SK-N-SH (cell line): ENCODE measurements around the gene RNF214. TPM values are rescaled to one million over a fixed set of nuclear protein-coding genes. Genes with fewer than 3 reads are reported as not detected.
"Not testable (repeated sequence)": the region's sequence is repeated elsewhere in the genome, so short reads cannot be mapped to it uniquely, and the experiment has no call there.

Source experiments
- CTCF ChIA-PET: fragments of 300-600, 350-600 bp; formaldehyde crosslinking; extraction: SDS; loops from one replicate; lab custom pipeline; 2021; lab: Yijun Ruan, JAX
- POLR2A ChIA-PET: fragments of 350-600 bp; sonication (Branson Sonifier 250); formaldehyde crosslinking; extraction: SDS; loops from one replicate; lab custom pipeline; 2020; ENCODE audit warnings: antibody characterized with exemption, inconsistent platforms; lab: Yijun Ruan, JAX
- DNase-seq: peaks from one replicate; pipeline ENCODE4 v3.0.0; 2012
- H2AFZ ChIP-seq: fragments of 200-600 bp; sonication (generic); 2 replicates; pipeline ENCODE4 v1.8.1; 2016; ENCODE audit warnings: antibody characterized with exemption, mild to moderate bottlenecking, low read depth
- H3F3A ChIP-seq: fragments of 200-600 bp; sonication (generic); replicated peaks from 2 replicates; pipeline ENCODE3; 2016; ENCODE audit warnings: antibody characterized with exemption, mild to moderate bottlenecking; ENCODE audit not compliant: insufficient read depth
- H3K27ac ChIP-seq, 2 experiments: fragments of 200-500 bp in 1 of 2; fragments of 200-600 bp in 1 of 2; sonication (Bioruptor generic) in 1 of 2; sonication (generic), shearing (Covaris generic) in 1 of 2; 2 replicates each; pipeline versions ENCODE4 v1.5.1 to v1.6.1; 2014 to 2016; ENCODE audit warnings: low read depth in 2 of 2, inconsistent platforms in 1 of 2, low read length in 1 of 2, mild to moderate bottlenecking in 1 of 2, mixed read lengths in 1 of 2
- H3K27me3 ChIP-seq: fragments of 200-600 bp; sonication (generic), shearing (Covaris generic); 2 replicates; pipeline ENCODE4 v1.6.1; 2016; ENCODE audit warnings: mixed run types; ENCODE audit not compliant: insufficient read depth
- H3K36me3 ChIP-seq, 2 experiments: fragments of 200-500 bp in 1 of 2; fragments of 200-600 bp in 1 of 2; sonication (Bioruptor generic) in 1 of 2; sonication (generic) in 1 of 2; replicated peaks in 1 of 2; 2 replicates each; pipeline versions ENCODE3 to v1.5.1; 2014 to 2016; ENCODE audit warnings: low read length in 1 of 2, mild to moderate bottlenecking in 1 of 2; ENCODE audit not compliant: insufficient read depth in 2 of 2, control insufficient read depth in 1 of 2
- H3K4me1 ChIP-seq, 2 experiments: fragments of 200-500 bp in 1 of 2; fragments of 200-600 bp in 1 of 2; sonication (Bioruptor generic) in 1 of 2; sonication (generic), shearing (Covaris generic) in 1 of 2; 2 replicates each; pipeline versions ENCODE4 v1.5.1 to v1.6.1; 2014 to 2016; ENCODE audit warnings: low read depth in 1 of 2, low read length in 1 of 2, mixed run types in 1 of 2; ENCODE audit not compliant: insufficient read depth in 2 of 2, control insufficient read depth in 1 of 2
- H3K4me2 ChIP-seq: fragments of 200-600 bp; sonication (generic), shearing (Covaris generic); 2 replicates; pipeline ENCODE4 v1.6.1; 2017; ENCODE audit warnings: mixed run types
- H3K4me3 ChIP-seq, 2 experiments: fragments of 200-500 bp in 1 of 2; fragments of 200-600 bp in 1 of 2; sonication (Bioruptor generic) in 1 of 2; sonication (generic), shearing (Covaris generic) in 1 of 2; 2 replicates each; pipeline versions ENCODE4 v1.5.1 to v1.8.1; 2014 to 2016; ENCODE audit warnings: low read depth in 2 of 2, inconsistent platforms in 1 of 2, low read length in 1 of 2, mild to moderate bottlenecking in 1 of 2, mixed read lengths in 1 of 2, moderate library complexity in 1 of 2
- H3K79me2 ChIP-seq: fragments of 200-600 bp; sonication (generic); 2 replicates; pipeline ENCODE4 v1.8.1; 2017; ENCODE audit warnings: mild to moderate bottlenecking; ENCODE audit not compliant: insufficient read depth
- H3K9ac ChIP-seq: fragments of 200-600 bp; sonication (generic); 2 replicates; pipeline ENCODE4 v1.6.1; 2017; ENCODE audit warnings: mixed run types
- H3K9me2 ChIP-seq: fragments of 200-600 bp; sonication (generic); 2 replicates; pipeline ENCODE4 v1.6.1; 2017; ENCODE audit warnings: mixed run types
- H3K9me3 ChIP-seq: fragments of 200-600 bp; sonication (generic); 2 replicates; pipeline ENCODE4 v1.6.1; 2017; ENCODE audit warnings: mixed run types, mild to moderate bottlenecking, moderate library complexity
- H4K20me1 ChIP-seq: fragments of 200-600 bp; sonication (generic); 2 replicates; pipeline ENCODE4 v1.6.1; 2017; ENCODE audit warnings: mild to moderate bottlenecking, mixed run types; ENCODE audit not compliant: insufficient read depth
- EP300 ChIP-seq, 2 experiments: IDR thresholded peaks; 2 replicates each; pipeline versions ENCODE4 v1.4.0 to v1.6.1; 2012; ENCODE audit warnings: borderline replicate concordance in 1 of 2, low read depth in 1 of 2, low read length in 1 of 2
- EZH2phosphoT487 ChIP-seq: fragments of 200-600 bp; sonication (generic); IDR thresholded peaks from 2 replicates; pipeline ENCODE4 v1.6.1; 2017; ENCODE audit warnings: low read depth, mixed run types, mild to moderate bottlenecking, antibody characterized with exemption, moderate library complexity, borderline replicate concordance
- FOXM1 ChIP-seq: IDR thresholded peaks from 2 replicates; pipeline ENCODE4 v1.4.0; 2012; ENCODE audit warnings: low read depth, mild to moderate bottlenecking
- MEF2A ChIP-seq: IDR thresholded peaks from 2 replicates; pipeline ENCODE4 v1.4.0; 2012; ENCODE audit warnings: low read depth, borderline replicate concordance
- RAD21 ChIP-seq: IDR thresholded peaks from 2 replicates; pipeline ENCODE4 v1.6.1; 2012; ENCODE audit warnings: mild to moderate bottlenecking, low read length
- REST ChIP-seq: IDR thresholded peaks from 2 replicates; pipeline ENCODE4 v1.6.1; 2012; ENCODE audit warnings: mild to moderate bottlenecking, low read depth, low read length, moderate library complexity
- RFX5 ChIP-seq: IDR thresholded peaks from 2 replicates; pipeline ENCODE4 v1.6.1; 2012; ENCODE audit warnings: mild to moderate bottlenecking, improper control_type of control experiment, low read length
- RXRA ChIP-seq: IDR thresholded peaks from 2 replicates; pipeline ENCODE4 v1.4.0; 2012; ENCODE audit warnings: low read depth, mild to moderate bottlenecking, borderline replicate concordance
- SIN3A ChIP-seq: IDR thresholded peaks from 2 replicates; pipeline ENCODE4 v1.6.1; 2012; ENCODE audit warnings: low read depth, mild to moderate bottlenecking, low read length, moderate library complexity, borderline replicate concordance
- TAF1 ChIP-seq: IDR thresholded peaks from 2 replicates; pipeline ENCODE4 v1.6.1; 2012; ENCODE audit warnings: low read depth, mild to moderate bottlenecking, low read length, moderate library complexity, borderline replicate concordance
- TCF12 ChIP-seq: IDR thresholded peaks from 2 replicates; pipeline ENCODE4 v1.4.0; 2012
- USF1 ChIP-seq: IDR thresholded peaks from 2 replicates; pipeline ENCODE4 v1.4.0; 2012; ENCODE audit warnings: low read depth, borderline replicate concordance
- WGBS: methylation state at CpG from one replicate; pipeline ENCODE4 v1.1.6; 2017; ENCODE audit warnings: low lambda C conversion rate; 5-methylcytosine and 5-hydroxymethylcytosine counted together
- polyA plus RNA-seq, 3 experiments: library from polyadenylated mRNA; depleted of rRNA; stranded (reverse); fragments of >200 nt; gene quantifications; 2 replicates each; pipeline ENCODE4 v1.2.3, GENCODE V29; 2012
- TF ChIP-seq, protein P1 (sequence below): IDR thresholded peaks from 2 replicates; pipeline ENCODE4 v1.4.0; 2012; ENCODE audit warnings: low read depth, borderline replicate concordance
- TF ChIP-seq, protein P2 (sequence below): fragments of 200-600 bp; sonication (generic); IDR thresholded peaks from 2 replicates; pipeline ENCODE4 v1.6.1; 2017; ENCODE audit warnings: antibody characterized with exemption, mild to moderate bottlenecking, moderate library complexity

The RNF214 gene
- polyA plus RNA-seq, 1 of the 3 experiments (the other 2 are of a cell fraction) = 15.4 TPM

DNA sequence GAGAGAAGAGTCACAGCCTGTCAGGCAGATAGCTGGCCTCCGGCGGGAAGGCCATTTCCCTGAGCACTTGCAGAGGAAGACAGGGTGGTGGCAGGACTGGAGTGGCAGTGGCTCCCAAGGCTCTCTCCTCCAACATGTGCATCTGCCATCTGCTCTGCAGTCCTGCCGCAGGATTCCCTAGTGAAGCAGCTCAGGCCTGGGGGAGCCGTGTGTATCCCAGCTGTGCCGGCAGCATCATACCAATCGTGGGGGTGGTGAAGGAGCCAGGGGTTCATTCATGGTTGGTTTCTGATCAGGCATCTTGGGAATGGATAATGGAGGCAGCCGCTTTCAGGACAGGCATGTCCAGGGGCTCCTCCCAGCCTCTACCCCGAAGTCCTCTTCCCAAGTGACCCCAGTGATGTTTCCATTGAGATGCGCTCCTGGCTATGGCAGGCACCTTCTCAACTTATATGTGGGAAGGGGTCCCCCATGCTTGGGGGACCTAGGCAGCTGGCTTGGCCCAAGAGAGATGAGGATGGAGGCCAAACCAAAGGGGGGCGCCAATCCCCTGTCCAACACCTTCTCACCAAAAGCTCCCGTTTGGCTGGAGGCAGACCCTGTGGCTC, 27.2 kb upstream of the RNF214 start:
- peaks cover 0 to 23% of the 10 kb centered on the region in 2 experiments for H3K36me3 ChIP-seq
- 90% methylated on average over 8 of the region's 11 CpGs for WGBS
- ChIA-PET CTCF (interaction anchor here (2.0 kb wide), 1 partner anchor 22 kb away, joined by 8 read pairs; no protein-coding TSS in a partner anchor), POLR2A (no interaction called here)
- no peak for DNase-seq
- no peaks in the 10 kb centered on the region for H3K9me3 ChIP-seq
- no peaks in the 10 kb centered on the region for H3K9me2 ChIP-seq
- H3K4me1 ChIP-seq = peaks cover 0 to 7% of the 10 kb centered on the region in 2 experiments; a peak in 2 of 4 replicates
- no peaks in the 10 kb centered on the region for H3K27me3 ChIP-seq
- no peak overlapping the region for H3K4me3 ChIP-seq
- no peak overlapping the region for H3K9ac ChIP-seq
- no peak overlapping the region for H3K4me2 ChIP-seq
- peaks cover 26% of the 10 kb centered on the region; the same call in 1 of the 2 replicates for H4K20me1 ChIP-seq
- peaks cover 26% of the 10 kb centered on the region for H3F3A ChIP-seq
- H3K27ac ChIP-seq = no peak overlapping the region
- TF ChIP-seq EP300 (IDR thresholded peaks at IDR 0.05; ENCODE audit: borderline replicate concordance in 1 of 2, low read depth in 1 of 2, low read length in 1 of 2) (no peak), TCF12 (no peak), REST (no peak), EZH2phosphoT487 (no peak), FOXM1 (no peak), TAF1 (no peak), RFX5 (no peak), RAD21 (no peak), RXRA (no peak), USF1 (no peak), MEF2A (no peak), SIN3A (no peak)
- TF ChIP-seq, protein P1, sequence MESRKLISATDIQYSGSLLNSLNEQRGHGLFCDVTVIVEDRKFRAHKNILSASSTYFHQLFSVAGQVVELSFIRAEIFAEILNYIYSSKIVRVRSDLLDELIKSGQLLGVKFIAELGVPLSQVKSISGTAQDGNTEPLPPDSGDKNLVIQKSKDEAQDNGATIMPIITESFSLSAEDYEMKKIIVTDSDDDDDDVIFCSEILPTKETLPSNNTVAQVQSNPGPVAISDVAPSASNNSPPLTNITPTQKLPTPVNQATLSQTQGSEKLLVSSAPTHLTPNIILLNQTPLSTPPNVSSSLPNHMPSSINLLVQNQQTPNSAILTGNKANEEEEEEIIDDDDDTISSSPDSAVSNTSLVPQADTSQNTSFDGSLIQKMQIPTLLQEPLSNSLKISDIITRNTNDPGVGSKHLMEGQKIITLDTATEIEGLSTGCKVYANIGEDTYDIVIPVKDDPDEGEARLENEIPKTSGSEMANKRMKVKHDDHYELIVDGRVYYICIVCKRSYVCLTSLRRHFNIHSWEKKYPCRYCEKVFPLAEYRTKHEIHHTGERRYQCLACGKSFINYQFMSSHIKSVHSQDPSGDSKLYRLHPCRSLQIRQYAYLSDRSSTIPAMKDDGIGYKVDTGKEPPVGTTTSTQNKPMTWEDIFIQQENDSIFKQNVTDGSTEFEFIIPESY = no peak
- TF ChIP-seq, protein P2, sequence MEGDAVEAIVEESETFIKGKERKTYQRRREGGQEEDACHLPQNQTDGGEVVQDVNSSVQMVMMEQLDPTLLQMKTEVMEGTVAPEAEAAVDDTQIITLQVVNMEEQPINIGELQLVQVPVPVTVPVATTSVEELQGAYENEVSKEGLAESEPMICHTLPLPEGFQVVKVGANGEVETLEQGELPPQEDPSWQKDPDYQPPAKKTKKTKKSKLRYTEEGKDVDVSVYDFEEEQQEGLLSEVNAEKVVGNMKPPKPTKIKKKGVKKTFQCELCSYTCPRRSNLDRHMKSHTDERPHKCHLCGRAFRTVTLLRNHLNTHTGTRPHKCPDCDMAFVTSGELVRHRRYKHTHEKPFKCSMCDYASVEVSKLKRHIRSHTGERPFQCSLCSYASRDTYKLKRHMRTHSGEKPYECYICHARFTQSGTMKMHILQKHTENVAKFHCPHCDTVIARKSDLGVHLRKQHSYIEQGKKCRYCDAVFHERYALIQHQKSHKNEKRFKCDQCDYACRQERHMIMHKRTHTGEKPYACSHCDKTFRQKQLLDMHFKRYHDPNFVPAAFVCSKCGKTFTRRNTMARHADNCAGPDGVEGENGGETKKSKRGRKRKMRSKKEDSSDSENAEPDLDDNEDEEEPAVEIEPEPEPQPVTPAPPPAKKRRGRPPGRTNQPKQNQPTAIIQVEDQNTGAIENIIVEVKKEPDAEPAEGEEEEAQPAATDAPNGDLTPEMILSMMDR = no peak
- H2AFZ ChIP-seq = no peak overlapping the region
- H3K79me2 ChIP-seq = peaks cover 37% of the 10 kb centered on the region; the same call in 1 of the 2 replicates

DNA sequence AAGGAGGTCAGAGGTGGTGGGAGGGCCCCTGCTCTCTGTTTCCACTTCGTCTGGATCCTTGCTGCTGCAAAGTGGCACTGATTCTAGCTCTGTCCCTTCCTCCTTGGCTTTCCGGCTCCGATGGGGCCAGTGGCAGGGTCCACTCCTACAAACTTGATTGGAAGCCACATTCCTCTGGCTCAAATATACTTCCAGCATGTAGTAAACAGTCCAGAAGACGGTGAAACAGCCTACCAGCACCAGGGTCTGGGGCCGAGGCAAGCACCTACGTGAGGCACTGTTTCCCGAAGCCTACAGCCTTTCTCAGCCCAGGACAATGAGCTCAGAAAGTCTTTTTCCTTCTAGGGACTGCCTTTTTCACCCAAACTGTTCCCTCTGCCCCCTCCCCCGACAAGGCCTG, 26.4 kb upstream of the RNF214 start:
- POLR2A ChIA-PET, H3K9me2 ChIP-seq, H3K9ac ChIP-seq, H3K4me2 ChIP-seq, H3K27ac ChIP-seq, H3K9me3 ChIP-seq, H3K27me3 ChIP-seq, H2AFZ ChIP-seq, DNase-seq, CTCF ChIA-PET, H3K4me3 ChIP-seq, H3K4me1 ChIP-seq: not testable (repeated sequence)
- peaks cover 26% of the 10 kb centered on the region; the same call in 1 of the 2 replicates for H4K20me1 ChIP-seq
- peaks cover 29% of the 10 kb centered on the region; the same call in 1 of the 2 replicates for H3K79me2 ChIP-seq
- H3F3A ChIP-seq = peaks cover 34% of the 10 kb centered on the region
- 94% methylated on average over 5 of the region's 8 CpGs for WGBS
- H3K36me3 ChIP-seq = peaks cover 0 to 23% of the 10 kb centered on the region in 2 experiments
